Measurements from ENCODE around the gene TMEM263. TPM values are rescaled to one million over a fixed set of nuclear protein-coding genes. Genes with fewer than 3 reads are reported as not detected.
"Not testable (repeated sequence)": the region's sequence is repeated elsewhere in the genome, so short reads cannot be mapped to it uniquely, and the experiment has no call there.

The TMEM263 gene
- total RNA-seq, 1 experiment from 2014 or later = 13.1 TPM

GRCh38 chr12:106986135-106986534, 30.4 kb downstream of the TMEM263 start:
- no peak for DNase-seq (ENCODE audit: low spot score)

DNA sequence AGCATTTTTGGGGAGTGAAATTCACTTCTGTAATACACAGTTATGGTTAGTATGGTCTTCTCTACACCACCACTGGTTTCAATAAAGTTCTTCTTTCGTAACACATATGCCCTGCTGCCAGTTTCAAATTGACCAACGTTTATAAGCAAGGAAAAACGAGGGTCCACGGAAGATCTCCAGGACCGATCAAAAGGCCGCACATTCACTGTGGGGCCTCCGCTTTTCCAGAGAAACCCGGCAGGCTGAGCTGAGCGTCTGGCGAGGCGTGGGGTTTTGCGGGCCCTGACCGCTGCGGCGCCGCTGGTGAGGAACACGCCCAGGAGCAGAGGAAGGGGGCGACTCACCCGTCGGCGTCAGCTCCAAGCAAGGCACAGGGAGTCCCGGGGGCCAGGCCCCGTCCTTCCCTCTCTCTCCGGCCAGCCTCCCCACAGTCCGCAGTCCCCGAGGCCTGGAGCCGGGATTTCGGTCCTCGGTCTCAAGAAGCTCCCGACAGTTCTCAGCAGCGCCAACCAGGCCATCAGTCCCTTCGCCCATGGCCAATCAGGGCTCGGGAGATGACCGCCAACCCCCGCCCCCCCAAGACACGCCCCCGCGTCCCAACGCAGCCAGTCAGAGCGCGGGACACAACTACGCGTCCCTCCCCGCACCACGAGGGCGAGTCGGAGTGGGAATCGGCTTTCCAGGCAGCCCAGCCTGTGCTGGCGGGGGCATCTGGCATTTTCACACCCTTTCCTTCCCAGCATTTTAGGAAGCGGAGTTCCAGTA, 31.1 kb downstream of the TMEM263 start, which contains the start of gene MTERF2:
Gene MTERF2 (minus strand): TSS at position 522 of the 765 bp plus-strand sequence. CDS start 8,432 bp downstream, outside the sequence.
- peak; percentile 93 for DNase-seq (ENCODE audit: low spot score)

DNA sequence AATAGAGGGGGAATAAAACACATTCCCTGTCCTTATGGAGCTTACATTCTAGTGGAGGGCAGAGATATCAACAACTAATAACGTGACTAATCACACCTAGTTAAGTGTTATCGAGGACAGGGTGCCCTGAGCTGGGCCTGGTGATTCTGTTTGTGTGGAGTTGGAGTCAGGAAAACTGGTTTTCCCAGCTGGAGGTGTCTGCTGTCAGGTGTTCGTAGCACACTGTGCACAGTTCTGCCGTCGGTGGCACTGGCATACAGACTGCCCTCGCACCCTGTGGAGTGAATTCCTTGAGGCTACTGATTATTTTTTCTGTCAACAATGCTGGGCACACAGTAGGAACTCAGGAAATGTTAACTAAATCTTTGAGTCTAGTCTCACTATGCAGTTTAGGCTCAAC, 32.1 kb downstream of the TMEM263 start:
- no peak for DNase-seq (ENCODE audit: low spot score)

DNA sequence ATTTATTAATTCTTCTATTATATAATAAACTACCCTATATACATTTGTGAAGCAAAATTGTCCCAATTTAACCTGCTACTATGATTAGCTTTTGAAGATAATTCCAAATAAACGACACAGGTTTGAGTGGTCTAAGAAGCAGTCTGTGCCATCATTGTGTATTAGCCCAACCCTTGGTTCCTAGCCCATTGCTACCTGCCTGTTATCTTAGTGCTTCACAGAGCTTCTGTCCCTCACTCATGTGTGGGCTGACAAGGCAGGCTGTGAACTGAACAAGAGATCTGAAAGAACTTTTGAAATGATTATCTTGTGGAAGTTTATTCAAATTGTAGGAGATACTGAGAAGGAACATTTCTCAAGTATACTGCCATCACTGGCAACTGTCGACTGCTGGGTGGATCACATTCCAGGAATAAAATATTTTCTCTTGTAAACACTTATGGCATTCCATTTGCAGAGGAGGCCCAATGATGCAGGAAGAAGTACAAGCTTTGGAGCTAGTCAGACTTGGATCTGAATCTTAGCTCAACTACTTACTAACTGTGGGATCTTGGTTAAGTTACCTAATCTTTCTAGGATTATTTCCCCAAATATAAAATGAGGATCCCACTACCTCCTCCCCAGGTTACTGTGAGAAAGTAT, 39.0 kb downstream of the TMEM263 start:
- peak; percentile 29 for DNase-seq (ENCODE audit: low spot score)

- not testable (repeated sequence) for DNase-seq (ENCODE audit: low spot score)
Measured at GRCh38 chr12:106996102-106996501, 40.4 kb downstream of the TMEM263 start.

GRCh38 chr12:106997916-106998315, 42.2 kb downstream of the TMEM263 start:
- DNase-seq (ENCODE audit: low spot score) = no peak

- DNase-seq (ENCODE audit: low spot score) = no peak
Measured at GRCh38 chr12:106999446-106999845, 43.7 kb downstream of the TMEM263 start.

DNA sequence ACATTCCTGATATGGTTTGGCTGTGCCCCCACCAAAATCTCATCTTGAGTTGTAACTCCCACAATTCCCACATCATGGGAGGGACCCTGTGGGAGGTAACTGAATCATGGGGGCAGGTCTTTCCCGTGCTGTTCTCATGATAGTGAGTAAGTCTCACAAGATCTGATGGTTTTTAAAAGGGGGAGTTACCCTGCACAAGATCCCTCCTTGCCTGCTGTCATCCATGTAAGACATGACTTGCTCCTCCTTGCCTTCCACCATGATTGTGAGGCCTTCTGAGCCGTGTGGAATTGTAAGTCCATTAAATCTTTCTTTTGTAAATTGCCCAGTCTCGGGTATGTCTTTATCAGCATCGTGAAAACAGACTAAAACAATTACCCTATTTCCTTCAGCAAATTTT, 47.0 kb downstream of the TMEM263 start:
- DNase-seq (ENCODE audit: low spot score) = not testable (repeated sequence)

- no peak for DNase-seq (ENCODE audit: low spot score)
Measured at GRCh38 chr12:107007411-107007810, 51.7 kb downstream of the TMEM263 start.

DNA sequence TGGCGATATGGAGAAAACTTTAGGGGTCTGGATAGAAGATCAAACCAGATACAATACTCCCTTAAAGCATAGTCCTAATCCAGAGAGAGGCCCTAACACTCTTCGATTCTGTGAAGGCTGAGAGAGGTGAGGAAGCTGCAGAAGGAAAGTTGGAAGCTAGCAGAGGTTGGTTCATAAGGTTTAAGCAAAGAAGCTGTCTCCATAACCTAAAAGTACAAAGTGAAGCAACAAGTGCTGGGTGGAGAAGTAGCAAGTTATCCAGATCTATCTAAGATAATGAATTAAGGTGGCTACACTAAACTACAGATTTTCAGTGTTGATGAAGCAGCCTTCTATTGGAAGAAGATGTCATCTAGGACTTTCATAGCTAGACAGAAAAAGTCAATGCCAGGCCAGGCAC, 55.8 kb downstream of the TMEM263 start:
- DNase-seq (ENCODE audit: low spot score) = no peak

DNA sequence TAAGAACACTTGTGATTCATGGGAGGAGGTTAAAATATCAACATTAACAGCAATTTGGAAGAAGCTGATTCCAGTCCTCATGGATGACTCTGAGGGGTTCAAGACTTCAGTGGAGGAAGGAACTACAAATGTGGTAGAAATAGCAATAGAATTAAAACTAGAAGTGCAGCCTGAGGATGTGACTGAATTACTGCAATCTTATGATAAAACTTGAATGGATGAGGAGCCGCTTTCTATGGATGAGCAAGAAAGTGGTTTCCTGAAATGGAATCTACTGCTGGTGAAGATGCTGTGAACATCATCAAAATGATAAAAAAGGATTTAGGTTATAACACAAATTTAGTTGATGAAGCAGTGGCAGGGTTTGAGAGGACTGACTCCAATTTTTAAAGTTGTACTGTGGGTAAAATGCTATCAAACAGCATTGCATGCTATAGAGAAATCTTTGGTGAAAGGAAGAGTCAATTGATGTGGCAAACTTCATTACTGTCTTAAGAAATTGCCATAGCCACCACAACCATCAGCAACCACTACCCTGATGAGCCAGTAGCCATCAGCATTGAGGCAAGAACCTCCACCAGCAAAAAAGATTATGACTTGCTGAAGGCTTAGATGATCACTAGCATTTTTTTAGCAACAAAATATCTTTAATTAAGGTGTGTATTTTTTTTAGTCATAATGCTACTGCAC, 57.2 kb downstream of the TMEM263 start:
- no peak for DNase-seq (ENCODE audit: low spot score)

DNA sequence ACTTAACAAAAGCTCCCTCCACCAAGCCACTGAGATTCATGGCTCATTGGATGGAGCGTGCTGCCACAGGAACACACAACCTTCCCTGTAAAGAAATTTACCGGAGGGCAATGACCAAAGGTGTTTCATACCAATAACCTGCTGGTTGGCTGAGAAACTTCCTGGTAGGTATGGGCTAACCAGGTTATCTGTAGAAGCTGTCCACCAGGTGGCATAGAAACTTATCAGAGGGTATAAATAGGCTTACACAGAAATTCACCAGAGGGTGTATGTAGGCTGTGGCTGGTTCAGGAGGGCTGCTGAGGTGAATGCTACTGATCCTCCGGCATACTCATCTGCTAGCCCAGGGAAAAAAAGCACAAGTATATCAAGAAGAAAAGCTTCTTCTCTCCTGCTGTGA, 58.3 kb downstream of the TMEM263 start:
- peak; percentile 88 for DNase-seq (ENCODE audit: low spot score)

DNA sequence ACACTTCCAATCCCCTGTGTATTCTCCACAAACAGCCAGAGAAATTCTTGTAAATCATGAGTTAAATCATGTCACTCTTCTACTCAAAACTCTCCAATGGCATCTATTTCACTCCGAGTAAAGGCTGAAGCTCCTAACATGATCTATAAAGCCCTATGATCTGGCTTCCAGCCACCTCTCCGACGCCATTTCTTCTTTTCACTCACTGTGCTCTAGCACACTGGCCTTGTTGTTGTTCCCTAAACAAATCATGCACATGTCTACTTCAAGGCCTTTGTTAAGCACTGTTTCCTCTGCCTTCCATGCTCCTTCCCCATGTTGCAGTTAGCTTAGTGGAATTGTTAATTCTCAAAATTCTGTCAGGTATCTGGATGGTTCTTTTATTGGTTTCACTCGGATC, 61.3 kb downstream of the TMEM263 start:
- DNase-seq (ENCODE audit: low spot score) = no peak

GRCh38 chr12:107019546-107019945, 63.8 kb downstream of the TMEM263 start:
- DNase-seq (ENCODE audit: low spot score) = no peak

Other genes starting within 250 kb of the TMEM263 start
- gene RIC8B, start 181.2 kb upstream of the TMEM263 start, total RNA-seq (2014; rRNA removed; shearing (Covaris generic)) = 3.2 and 4.3 TPM in 2 replicates
- gene MTERF2, start 31.2 kb downstream of the TMEM263 start, total RNA-seq (2014; rRNA removed; shearing (Covaris generic)) = 5.7 and 10.1 TPM in 2 replicates
- 24.4 and 27.1 TPM in 2 replicates for gene CRY1, start 137.6 kb downstream of the TMEM263 start, total RNA-seq (2014; rRNA removed; shearing (Covaris generic))